Suprapubic skin (tissue), 4 donors: ENCODE results near the gene OSBPL2.

Experiments used
- EP300 ChIP-seq: sonication (generic); formaldehyde crosslinking; IDR thresholded peaks from one replicate; pipeline ENCODE4 v1.6.1; 2017; ENCODE audit warnings: antibody characterized with exemption
- POLR2A ChIP-seq, 2 donors: fragments of 450-650 bp; IDR thresholded peaks; one replicate each; pipeline ENCODE4 v1.6.1; 2017; ENCODE audit warnings: antibody characterized with exemption in 2 of 2, mild to moderate bottlenecking in 2 of 2, moderate library complexity in 2 of 2
- POLR2AphosphoS5 ChIP-seq, 3 donors: sonication (generic); formaldehyde crosslinking; IDR thresholded peaks; one replicate each; pipeline ENCODE4 v1.6.1; 2017; ENCODE audit warnings: antibody characterized with exemption in 3 of 3
- TF ChIP-seq, protein P1 (sequence below), 2 donors: fragments of 200-600 bp in 1 of 2; fragments of 450-650 bp in 1 of 2; sonication (generic) in 1 of 2; IDR thresholded peaks; one replicate each; pipeline ENCODE4 v1.5.1; 2016 to 2019; ENCODE audit warnings: antibody characterized with exemption in 2 of 2, mild to moderate bottlenecking in 1 of 2, moderate library complexity in 1 of 2

DNA sequence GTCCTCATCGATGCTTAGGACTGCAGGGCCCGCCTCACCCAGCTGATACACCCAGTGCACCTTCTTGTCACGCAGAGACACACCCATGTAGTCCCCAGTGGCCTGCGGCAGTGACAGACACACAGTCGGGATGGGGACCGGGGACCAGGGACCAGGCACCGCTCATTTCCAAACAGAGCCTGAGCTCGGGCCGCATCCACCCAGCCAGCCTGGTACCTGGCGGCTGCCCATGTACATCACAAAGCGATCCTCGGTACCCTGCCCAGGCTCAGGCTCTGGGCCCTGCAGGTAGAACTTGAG lies 76.0 kb downstream of the OSBPL2 start:
- TF ChIP-seq, protein P1, sequence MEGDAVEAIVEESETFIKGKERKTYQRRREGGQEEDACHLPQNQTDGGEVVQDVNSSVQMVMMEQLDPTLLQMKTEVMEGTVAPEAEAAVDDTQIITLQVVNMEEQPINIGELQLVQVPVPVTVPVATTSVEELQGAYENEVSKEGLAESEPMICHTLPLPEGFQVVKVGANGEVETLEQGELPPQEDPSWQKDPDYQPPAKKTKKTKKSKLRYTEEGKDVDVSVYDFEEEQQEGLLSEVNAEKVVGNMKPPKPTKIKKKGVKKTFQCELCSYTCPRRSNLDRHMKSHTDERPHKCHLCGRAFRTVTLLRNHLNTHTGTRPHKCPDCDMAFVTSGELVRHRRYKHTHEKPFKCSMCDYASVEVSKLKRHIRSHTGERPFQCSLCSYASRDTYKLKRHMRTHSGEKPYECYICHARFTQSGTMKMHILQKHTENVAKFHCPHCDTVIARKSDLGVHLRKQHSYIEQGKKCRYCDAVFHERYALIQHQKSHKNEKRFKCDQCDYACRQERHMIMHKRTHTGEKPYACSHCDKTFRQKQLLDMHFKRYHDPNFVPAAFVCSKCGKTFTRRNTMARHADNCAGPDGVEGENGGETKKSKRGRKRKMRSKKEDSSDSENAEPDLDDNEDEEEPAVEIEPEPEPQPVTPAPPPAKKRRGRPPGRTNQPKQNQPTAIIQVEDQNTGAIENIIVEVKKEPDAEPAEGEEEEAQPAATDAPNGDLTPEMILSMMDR (IDR thresholded peaks at IDR 0.05), result no peak
- TF ChIP-seq POLR2A (IDR thresholded peaks at IDR 0.05), result no peak
- no peak for TF ChIP-seq POLR2AphosphoS5 (IDR thresholded peaks at IDR 0.05)
- TF ChIP-seq EP300, result no peak
